Umbilical cord (tissue), 2 donors: ENCODE data around the gene NDUFV3. TPM values are rescaled to one million over a fixed set of nuclear protein-coding genes. Genes with fewer than 3 reads are reported as not detected.
A peak's percentile ranks its signal among the peaks of the same experiment; 100 is the strongest.
"Not testable (repeated sequence)": the region's sequence is repeated elsewhere in the genome, so short reads cannot be mapped to it uniquely, and the experiment has no call there.

Experiments used
- DNase-seq: peaks from one replicate; pipeline ENCODE4 v3.0.0-alpha.2; 2015; ENCODE audit warnings: low spot score
- total RNA-seq: library from RNA; depleted of rRNA; stranded (reverse); fragments of >200 nt; gene quantifications from one replicate; pipeline ENCODE4 v1.2.3, GENCODE V29; 2014; ENCODE audit warnings: low replicate concordance; ENCODE audit not compliant: insufficient read depth

The NDUFV3 gene
- total RNA-seq, 1 donor from 2014 or later = 71.0 TPM

- DNase-seq = not testable (repeated sequence)
These were observed 40.9 kb downstream of the NDUFV3 start for GRCh38 chr21:42933973-42934372.

- not testable (repeated sequence) for DNase-seq
These were observed 43.3 kb downstream of the NDUFV3 start for GRCh38 chr21:42936360-42936759.

GRCh38 chr21:42937034-42937940, 44.2 kb downstream of the NDUFV3 start:
- peak; percentile 58 for DNase-seq

- DNase-seq = peak; percentile 92
These were observed 45.0 kb downstream of the NDUFV3 start for GRCh38 chr21:42937960-42938605.

- DNase-seq = not testable (repeated sequence)
These were observed 45.5 kb downstream of the NDUFV3 start for GRCh38 chr21:42938606-42938995.

GRCh38 chr21:42939582-42940413, 46.7 kb downstream of the NDUFV3 start:
- DNase-seq = peak; percentile 99

- no peak for DNase-seq
These were observed 48.6 kb downstream of the NDUFV3 start for GRCh38 chr21:42941696-42942085.

- no peak for DNase-seq
These were observed 49.1 kb downstream of the NDUFV3 start for GRCh38 chr21:42942244-42942643.

GRCh38 chr21:42949094-42949755, 56.1 kb downstream of the NDUFV3 start:
- not testable (repeated sequence) for DNase-seq

- DNase-seq = not testable (repeated sequence)
These were observed 58.1 kb downstream of the NDUFV3 start for GRCh38 chr21:42951193-42951592.

- no peak for DNase-seq
These were observed 63.9 kb downstream of the NDUFV3 start for GRCh38 chr21:42956824-42957630.

GRCh38 chr21:42958122-42958521, 65.0 kb downstream of the NDUFV3 start:
- DNase-seq = not testable (repeated sequence)

- DNase-seq = no peak
These were observed 66.6 kb downstream of the NDUFV3 start for GRCh38 chr21:42959728-42960127.

- DNase-seq = peak; percentile 60
These were observed 69.4 kb downstream of the NDUFV3 start for GRCh38 chr21:42962380-42963007.

Other genes starting within 250 kb of the NDUFV3 start
- gene PDE9A, start 239.7 kb upstream of the NDUFV3 start, total RNA-seq = 2.9 TPM
- 18.5 TPM for gene WDR4, start 13.8 kb upstream of the NDUFV3 start, total RNA-seq
- not detected for gene ERVH48-1, start 32.3 kb downstream of the NDUFV3 start, total RNA-seq
- 8.2 TPM for gene PKNOX1, start 81.3 kb downstream of the NDUFV3 start, total RNA-seq
- gene CBS, start 182.5 kb downstream of the NDUFV3 start, total RNA-seq = 4.8 TPM
- 66.7 TPM for gene U2AF1, start 214.3 kb downstream of the NDUFV3 start, total RNA-seq